Measurements from ENCODE around the gene DDX6. TPM values are rescaled to one million over a fixed set of nuclear protein-coding genes. Genes with fewer than 3 reads are reported as not detected.

Gene DDX6
- total RNA-seq, 1 experiment from 2014 or later = 151 TPM

DNA sequence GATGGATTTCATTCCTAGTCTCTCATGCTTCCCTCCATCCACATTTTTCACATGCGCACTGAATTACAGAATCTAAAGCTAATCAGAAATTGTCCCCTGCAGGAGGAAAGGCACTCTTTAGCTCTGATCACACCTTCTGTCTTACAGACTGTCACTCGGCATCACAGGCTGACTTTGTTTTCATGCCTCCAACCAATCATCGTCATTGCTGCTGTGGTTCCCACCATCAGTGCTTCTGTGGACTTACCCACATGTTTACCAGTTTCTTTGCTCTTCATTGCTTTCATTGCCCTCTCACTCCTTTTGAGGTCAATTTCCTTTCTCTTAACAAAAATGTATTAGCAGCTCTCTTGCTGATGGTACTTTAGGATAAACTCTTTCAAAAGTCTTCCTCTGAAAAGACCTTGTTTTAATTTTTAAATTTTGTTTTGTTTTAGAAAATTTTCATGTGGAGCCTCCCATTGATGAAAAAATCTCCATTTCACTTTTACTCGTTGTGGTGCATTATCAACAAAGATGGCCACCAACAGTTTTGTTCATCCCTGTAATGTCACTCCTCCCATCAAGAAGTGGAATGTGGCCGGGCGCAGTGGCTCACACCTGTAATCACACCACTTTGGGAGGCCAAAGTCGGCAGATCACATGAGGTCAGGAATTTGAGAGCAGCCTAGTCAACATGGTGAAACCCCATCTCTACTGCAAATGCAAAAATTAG, 91.3 kb downstream of the DDX6 start (continued):
- TF ChIP-seq, protein P1, sequence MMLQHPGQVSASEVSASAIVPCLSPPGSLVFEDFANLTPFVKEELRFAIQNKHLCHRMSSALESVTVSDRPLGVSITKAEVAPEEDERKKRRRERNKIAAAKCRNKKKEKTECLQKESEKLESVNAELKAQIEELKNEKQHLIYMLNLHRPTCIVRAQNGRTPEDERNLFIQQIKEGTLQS (CRISPR knock-in tag; conservative IDR thresholded peaks at IDR 0.05) = no peak
- TF ChIP-seq JAZF1 (CRISPR knock-in tag; IDR thresholded peaks at IDR 0.05) = no peak
- no peak for TF ChIP-seq NFE2L1 (CRISPR knock-in tag; IDR thresholded peaks at IDR 0.05)
- TF ChIP-seq, protein P2, sequence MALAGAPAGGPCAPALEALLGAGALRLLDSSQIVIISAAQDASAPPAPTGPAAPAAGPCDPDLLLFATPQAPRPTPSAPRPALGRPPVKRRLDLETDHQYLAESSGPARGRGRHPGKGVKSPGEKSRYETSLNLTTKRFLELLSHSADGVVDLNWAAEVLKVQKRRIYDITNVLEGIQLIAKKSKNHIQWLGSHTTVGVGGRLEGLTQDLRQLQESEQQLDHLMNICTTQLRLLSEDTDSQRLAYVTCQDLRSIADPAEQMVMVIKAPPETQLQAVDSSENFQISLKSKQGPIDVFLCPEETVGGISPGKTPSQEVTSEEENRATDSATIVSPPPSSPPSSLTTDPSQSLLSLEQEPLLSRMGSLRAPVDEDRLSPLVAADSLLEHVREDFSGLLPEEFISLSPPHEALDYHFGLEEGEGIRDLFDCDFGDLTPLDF (CRISPR knock-in tag; IDR thresholded peaks at IDR 0.05) = no peak

Other genes starting within 250 kb of the DDX6 start
- gene IFT46, start 225.2 kb downstream of the DDX6 start, total RNA-seq (2021) = 6.2 to 11.1 TPM (median 10.9 TPM) in 3 replicates
- 134 to 154 TPM (median 141 TPM) in 3 replicates for gene ARCN1, start 218.8 kb downstream of the DDX6 start, total RNA-seq (2021)
- 70.4 to 83.1 TPM (median 71.5 TPM) in 3 replicates for gene PHLDB1, start 183.5 kb downstream of the DDX6 start, total RNA-seq (2021)
- 0.09 TPM in 1 of 3 replicates, not detected in the others for gene TREH, start 111.5 kb downstream of the DDX6 start, total RNA-seq (2021)
- gene CXCR5, start 92.7 kb upstream of the DDX6 start, total RNA-seq (2021) = 0.07 TPM in 1 of 3 replicates, not detected in the others
- gene BCL9L, start 134.8 kb upstream of the DDX6 start, total RNA-seq (2021) = 62.1 to 65.3 TPM (median 64.7 TPM) in 3 replicates
- not detected in 3 replicates for gene UPK2, start 165.1 kb upstream of the DDX6 start, total RNA-seq (2021)
- not detected in 3 replicates for gene FOXR1, start 180.6 kb upstream of the DDX6 start, total RNA-seq (2021)
- gene CENATAC, start 207.0 kb upstream of the DDX6 start, total RNA-seq (2021) = 39.1 to 42.1 TPM (median 41.7 TPM) in 3 replicates
- gene RPS25, start 227.2 kb upstream of the DDX6 start, total RNA-seq (2021) = 1,349 to 1,504 TPM (median 1,464 TPM) in 3 replicates
- gene TRAPPC4, start 227.6 kb upstream of the DDX6 start, total RNA-seq (2021) = 65.1 to 75.7 TPM (median 65.5 TPM) in 3 replicates
- 48.6 to 57.0 TPM (median 54.5 TPM) in 3 replicates for gene SLC37A4, start 239.7 kb upstream of the DDX6 start, total RNA-seq (2021)